HG03039 (cell line): Measurements from ENCODE around the gene NEK3.
"Not testable (repeated sequence)": the region's sequence is repeated elsewhere in the genome, so short reads cannot be mapped to it uniquely, and the experiment has no call there.

Experiments
- ATAC-seq: cut with Tn5 transposase; IDR thresholded peaks from one replicate; pipeline ENCODE4 v1.9.1; 2021; ENCODE audit warnings: mild to moderate bottlenecking, moderate library complexity; ENCODE audit not compliant: unreplicated experiment

NEK3 gene

DNA sequence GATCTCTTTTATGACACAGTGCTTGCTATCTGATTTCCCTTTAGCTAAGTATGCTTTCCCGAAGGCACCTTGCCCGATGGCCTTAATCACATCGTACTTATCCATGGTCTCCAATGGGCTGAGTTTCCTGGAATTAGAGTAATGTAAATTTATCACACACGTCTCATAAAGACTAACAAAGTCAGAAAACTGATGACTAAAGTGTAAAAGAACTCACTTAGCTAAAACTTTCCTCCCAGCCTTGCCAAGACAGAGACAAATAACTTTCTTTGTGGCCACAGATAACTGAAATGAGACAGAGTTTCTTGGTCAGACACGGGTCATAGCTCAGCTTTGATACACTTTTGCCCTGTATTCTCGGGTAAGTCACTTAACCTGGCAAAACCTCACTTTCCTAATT, 32.0 kb downstream of the NEK3 start:
- peak; percentile 9 for ATAC-seq

DNA sequence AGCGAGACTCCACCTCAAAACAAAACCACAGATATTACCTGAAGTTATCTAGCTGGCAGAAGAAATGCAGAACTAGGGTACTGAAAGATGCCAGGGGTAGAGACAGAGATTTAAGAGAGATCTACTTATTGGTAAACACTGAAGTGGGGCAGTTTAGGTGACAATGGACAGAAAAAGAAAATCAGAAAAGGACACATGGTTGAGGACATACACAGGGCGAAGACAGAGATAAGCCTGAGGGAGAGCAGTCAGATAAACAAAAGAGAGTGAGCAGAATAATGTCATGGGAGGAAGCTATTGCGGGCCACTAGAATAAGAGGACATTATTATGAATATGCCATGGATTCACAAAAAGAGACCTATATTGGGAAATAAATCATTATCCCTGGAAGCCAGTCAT, 33.9 kb downstream of the NEK3 start:
- no peak for ATAC-seq

- ATAC-seq, result no peak
Observed at GRCh38 chr13:52118595-52118994, 40.8 kb downstream of the NEK3 start.

DNA sequence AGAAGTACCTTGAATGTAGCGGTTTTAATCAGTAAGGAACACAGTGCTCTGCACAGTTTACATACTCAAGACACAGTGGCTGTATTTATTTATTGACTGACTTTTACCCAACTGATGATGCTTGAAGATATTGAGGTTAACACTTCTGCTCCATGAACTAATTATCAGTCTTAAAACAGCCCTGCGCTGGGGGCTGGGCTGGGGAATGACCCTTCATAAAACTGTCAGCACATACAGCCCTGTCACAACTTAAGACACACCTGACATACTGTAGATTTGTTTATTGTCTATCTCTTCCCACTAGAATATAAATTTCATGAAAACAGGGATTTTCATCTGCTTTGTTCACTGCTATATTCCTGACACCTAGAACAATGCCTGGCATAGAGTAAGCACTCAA, 41.3 kb downstream of the NEK3 start:
- ATAC-seq, result no peak

DNA sequence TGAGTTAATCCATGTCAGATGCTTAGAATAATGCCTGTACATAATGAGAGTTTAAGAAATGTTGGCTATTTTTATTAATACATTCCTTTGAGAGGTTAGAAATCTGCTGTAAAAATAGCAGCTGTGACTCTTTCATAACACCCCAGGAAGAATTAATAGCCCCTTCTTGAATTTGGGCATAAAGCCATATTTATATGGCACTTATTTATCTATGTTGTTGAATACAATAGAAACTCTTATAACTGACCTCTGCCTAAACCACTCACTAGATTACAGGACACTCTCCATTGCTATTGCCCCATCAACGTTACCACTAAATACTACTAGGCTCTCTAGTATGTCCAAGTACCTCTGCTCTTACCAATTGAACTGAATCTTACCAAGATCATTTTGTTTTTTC, 46.8 kb downstream of the NEK3 start:
- no peak for ATAC-seq

GRCh38 chr13:52109116-52109670, 50.2 kb downstream of the NEK3 start:
- no peak for ATAC-seq

DNA sequence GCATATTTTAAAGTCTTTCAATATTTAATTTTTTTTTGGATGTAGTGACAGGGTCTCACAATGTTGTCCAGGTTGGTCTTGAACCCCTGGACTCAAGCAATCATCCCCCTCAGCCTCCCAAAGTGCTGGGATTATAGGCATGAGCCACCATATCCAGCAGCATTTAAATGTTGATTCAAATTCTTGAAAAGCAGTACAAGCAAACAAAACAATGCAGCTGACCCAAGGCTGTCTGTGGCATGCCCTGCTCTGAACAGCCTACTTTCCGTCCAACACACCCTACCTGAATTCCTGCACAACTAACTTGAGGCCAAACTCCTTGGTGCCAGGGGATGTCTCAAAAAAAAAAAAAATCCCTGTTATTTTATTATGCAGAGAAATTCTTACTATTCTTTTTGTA, 53.6 kb downstream of the NEK3 start:
- ATAC-seq, result no peak

DNA sequence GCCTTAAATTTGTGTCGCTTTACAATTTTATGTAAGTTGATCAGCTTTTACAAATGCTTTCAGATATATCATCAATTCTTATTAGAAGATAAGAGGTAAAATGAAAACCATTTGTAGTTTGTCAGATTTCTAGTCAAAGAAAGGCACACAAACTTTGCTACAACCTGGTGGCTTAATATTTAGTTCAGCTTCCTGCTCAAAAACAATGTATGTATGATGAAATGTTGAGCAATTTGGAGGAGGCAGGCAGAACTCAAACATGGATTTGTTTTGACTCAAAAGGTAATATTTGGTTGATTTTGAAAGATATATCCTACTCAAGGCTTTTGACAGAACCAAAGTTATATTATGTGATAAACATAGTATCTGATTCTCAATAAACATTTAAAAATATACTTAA, 54.8 kb downstream of the NEK3 start:
- no peak for ATAC-seq

DNA sequence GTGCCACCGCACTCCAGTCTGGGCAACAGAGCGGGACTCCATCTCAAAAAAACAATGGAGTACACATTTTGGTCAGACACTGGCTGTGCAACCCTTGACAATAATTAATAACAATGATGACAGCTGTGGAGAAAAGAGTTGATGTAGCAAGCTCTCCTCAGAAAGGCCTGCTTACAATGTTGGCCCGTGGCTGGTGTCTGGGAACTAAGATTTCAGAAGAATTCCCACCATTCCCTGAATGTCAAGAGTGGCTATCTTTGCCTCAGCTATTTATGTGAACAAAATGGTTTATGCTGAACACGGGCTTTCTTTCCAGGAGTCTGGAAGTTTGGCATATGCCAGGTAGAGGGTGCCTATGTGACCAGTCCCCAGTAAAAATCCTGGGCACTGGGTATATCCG, 56.0 kb downstream of the NEK3 start:
- no peak for ATAC-seq

DNA sequence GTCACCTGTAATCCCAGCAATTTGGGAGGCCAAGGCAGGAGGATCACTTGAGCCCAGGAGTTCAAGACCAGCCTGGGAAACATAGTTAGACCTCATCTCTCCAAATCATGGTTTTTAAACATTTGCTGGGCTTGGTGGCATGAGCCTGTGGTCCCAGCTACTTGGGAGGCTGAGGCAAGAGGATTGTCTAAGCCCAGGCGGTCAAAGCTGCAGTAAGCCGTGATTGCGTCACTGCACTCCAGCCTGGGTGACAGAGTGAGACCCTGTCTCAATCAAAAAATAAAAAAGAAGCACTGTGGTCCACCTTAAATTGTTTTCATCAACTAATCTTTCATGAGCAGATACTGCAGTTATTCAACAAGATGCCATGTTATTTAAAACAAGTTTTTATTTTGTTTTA, 57.0 kb downstream of the NEK3 start:
- ATAC-seq, result not testable (repeated sequence)

DNA sequence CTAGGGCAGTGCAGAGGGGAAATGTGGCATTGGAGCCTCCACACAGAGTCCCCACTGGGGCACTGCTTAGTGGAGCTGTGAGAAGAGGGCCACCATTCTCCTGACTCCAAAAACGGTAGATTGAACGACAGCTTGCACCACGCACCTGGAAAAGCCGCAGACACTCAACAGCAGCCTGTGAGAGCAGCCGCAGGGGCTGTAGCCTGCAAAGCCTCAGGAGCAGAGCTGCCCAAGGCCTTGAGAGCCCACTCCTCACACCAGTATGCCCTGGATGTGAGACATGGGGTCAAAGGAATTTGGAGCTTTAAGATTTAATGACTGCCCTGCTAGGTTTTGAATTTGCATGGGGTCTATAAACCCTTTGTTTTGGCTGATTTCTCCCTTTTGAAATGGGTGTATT, 62.2 kb downstream of the NEK3 start:
- no peak for ATAC-seq

DNA sequence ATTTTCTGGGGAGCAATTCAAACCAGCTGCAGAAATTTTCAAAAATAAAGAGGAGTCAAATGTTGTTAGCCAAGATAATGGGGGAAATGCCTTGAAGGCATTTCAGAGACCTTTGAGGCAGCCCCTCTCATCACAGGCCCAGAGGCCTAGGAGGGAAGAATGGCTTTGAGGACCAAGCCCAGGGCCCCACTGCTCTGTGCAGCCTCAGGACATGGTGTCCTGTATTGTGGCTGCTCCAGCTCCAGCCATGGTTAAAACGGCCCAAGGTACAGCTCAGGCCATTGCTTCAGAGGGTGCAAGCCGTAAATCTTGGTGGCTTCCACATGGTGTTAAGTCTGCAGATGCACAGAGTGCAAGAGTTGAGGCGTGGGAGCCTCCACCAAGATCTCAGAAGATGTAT, 62.6 kb downstream of the NEK3 start:
- no peak for ATAC-seq

- ATAC-seq, result no peak
Observed at GRCh38 chr13:52096062-52096461, 63.3 kb downstream of the NEK3 start.

GRCh38 chr13:52092087-52092486, 67.3 kb downstream of the NEK3 start:
- no peak for ATAC-seq

DNA sequence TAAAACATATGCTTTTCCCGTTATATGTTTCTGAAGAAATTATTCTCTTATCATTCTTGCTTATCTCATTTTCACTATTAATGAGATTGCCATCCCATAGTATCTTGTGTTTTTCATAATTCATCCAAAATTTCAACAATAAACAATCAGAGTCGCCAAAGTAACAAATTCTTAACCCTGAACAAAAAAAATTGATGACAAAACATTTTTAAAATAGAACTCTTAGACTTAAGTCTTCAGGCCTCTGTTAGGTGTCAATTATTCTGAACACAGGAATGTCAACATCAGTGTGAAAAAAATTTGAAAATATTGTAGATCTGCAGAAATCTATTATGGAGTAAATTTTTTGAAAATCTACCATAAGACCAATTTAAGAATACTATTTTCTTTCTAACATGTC, 67.9 kb downstream of the NEK3 start:
- ATAC-seq, result no peak

DNA sequence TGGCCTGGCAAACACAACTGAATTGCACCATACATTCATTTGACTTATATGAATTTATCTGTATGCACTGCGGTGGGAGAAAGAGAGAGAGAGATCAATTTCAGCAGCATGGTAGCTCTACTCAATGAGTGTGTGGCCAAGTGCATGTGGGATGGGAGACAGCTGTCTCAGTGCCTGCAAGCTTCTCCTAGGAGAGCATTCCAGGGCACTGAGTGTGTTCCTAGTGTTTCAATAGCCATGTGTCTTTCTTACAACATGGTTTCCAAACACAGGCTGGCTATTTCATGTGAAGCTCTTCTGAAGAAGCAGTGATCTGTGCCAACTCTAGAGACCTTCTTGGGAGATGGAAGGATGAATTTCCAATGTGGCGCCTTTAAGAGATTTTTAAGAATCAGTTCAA, 74.0 kb downstream of the NEK3 start:
- ATAC-seq, result no peak

GRCh38 chr13:52084981-52085380, 74.4 kb downstream of the NEK3 start:
- ATAC-seq, result not testable (repeated sequence)
